C4-2B (cell line): ENCODE data around the gene ANKRD11.

Experiments
- CTCF ChIP-seq: fragments of 450-650 bp; conservative IDR thresholded peaks from 2 replicates; pipeline ENCODE4 v1.5.1; 2017; ENCODE audit warnings: mild to moderate bottlenecking
- ZFX ChIP-seq: fragments of 450-650 bp; IDR thresholded peaks from 2 replicates; pipeline ENCODE4 v1.6.1; 2017

GRCh38 chr16:89246903-89247733 is 243.2 kb downstream of the ANKRD11 start:
- TF ChIP-seq CTCF (no peak), ZFX (no peak)
